Neural progenitor cell (in vitro differentiated cells): ENCODE measurements around the gene IQGAP2. TPM values are rescaled to one million over a fixed set of nuclear protein-coding genes. Genes with fewer than 3 reads are reported as not detected.

Source experiments
- DNase-seq: peaks from one replicate; pipeline ENCODE4 v3.0.0-alpha.2; 2016; ENCODE audit warnings: low spot score
- H2AFZ ChIP-seq: fragments of 200-600 bp; sonication (generic); replicated peaks from 2 replicates; pipeline ENCODE4 v1.6.1; 2016; ENCODE audit warnings: antibody characterized with exemption
- H3F3A ChIP-seq: fragments of 200-600 bp; sonication (generic); 2 replicates; pipeline ENCODE4 v1.6.1; 2016; ENCODE audit warnings: antibody characterized with exemption, low read depth
- H3K27ac ChIP-seq: fragments of 200-600 bp; sonication (generic); 2 replicates; pipeline ENCODE4 v1.5.1; 2016; ENCODE audit warnings: mild to moderate bottlenecking
- H3K27me3 ChIP-seq: fragments of 200-600 bp; sonication (generic); 2 replicates; pipeline ENCODE4 v1.6.1; 2016; ENCODE audit warnings: mild to moderate bottlenecking, moderate library complexity
- H3K36me3 ChIP-seq: fragments of 200-600 bp; sonication (generic); 2 replicates; pipeline ENCODE4 v1.5.1; 2016
- H3K4me1 ChIP-seq: fragments of 200-600 bp; sonication (generic); 2 replicates; pipeline ENCODE4 v1.6.1; 2016; ENCODE audit warnings: mixed run types
- H3K4me2 ChIP-seq: fragments of 200-600 bp; sonication (generic); 2 replicates; pipeline ENCODE4 v1.6.1; 2016
- H3K4me3 ChIP-seq: fragments of 200-600 bp; sonication (generic); 2 replicates; pipeline ENCODE4 v1.5.1; 2016
- H3K79me2 ChIP-seq: fragments of 200-600 bp; sonication (generic); 2 replicates; pipeline ENCODE4 v1.6.1; 2016; ENCODE audit warnings: low read depth
- H3K9ac ChIP-seq: fragments of 200-600 bp; sonication (generic); 2 replicates; pipeline ENCODE4 v1.6.1; 2016
- H3K9me3 ChIP-seq: fragments of 200-600 bp; sonication (generic); 2 replicates; pipeline ENCODE4 v1.5.1; 2016; ENCODE audit warnings: low read depth
- H4K20me1 ChIP-seq: fragments of 200-600 bp; sonication (generic); 2 replicates; pipeline ENCODE4 v1.6.1; 2016; ENCODE audit warnings: low read depth
- H3K27ac Mint-ChIP-seq: 3 replicates; pipeline ENCODE4 v1.8.0; 2021; ENCODE audit warnings: mixed read lengths
- H3K27me3 Mint-ChIP-seq: 2 replicates; pipeline ENCODE4 v1.8.0; 2022; ENCODE audit warnings: low read depth, mild to moderate bottlenecking, inconsistent platforms, moderate library complexity, mixed read lengths; ENCODE audit not compliant: insufficient read depth
- H3K36me3 Mint-ChIP-seq: 3 replicates; pipeline ENCODE4 v1.8.0; 2021; ENCODE audit warnings: mixed read lengths
- H3K4me1 Mint-ChIP-seq: 3 replicates; pipeline ENCODE4 v1.8.0; 2021; ENCODE audit warnings: mixed read lengths
- H3K4me3 Mint-ChIP-seq: 3 replicates; pipeline ENCODE4 v1.8.0; 2021; ENCODE audit warnings: mild to moderate bottlenecking, moderate library complexity, mixed read lengths
- H3K9me3 Mint-ChIP-seq: 3 replicates; pipeline ENCODE4 v1.8.0; 2020; ENCODE audit warnings: mixed read lengths
- EZH2 ChIP-seq: fragments of 200-600 bp; sonication (generic); IDR thresholded peaks from 2 replicates; pipeline ENCODE4 v1.6.1; 2017; ENCODE audit warnings: antibody characterized with exemption, mild to moderate bottlenecking, moderate library complexity
- EZH2phosphoT487 ChIP-seq: fragments of 200-600 bp; sonication (generic); IDR thresholded peaks from 2 replicates; pipeline ENCODE4 v1.6.1; 2017; ENCODE audit warnings: antibody characterized with exemption
- total RNA-seq: library from RNA; depleted of rRNA; stranded (reverse); fragments of >200 nt; gene quantifications from 2 replicates; pipeline ENCODE4 v1.2.3, GENCODE V29; 2015; ENCODE audit warnings: low replicate concordance
- TF ChIP-seq, protein P1 (sequence below): fragments of 200-600 bp; sonication (generic); IDR thresholded peaks from 2 replicates; pipeline ENCODE4 v1.5.1; 2017; ENCODE audit warnings: antibody characterized with exemption, mild to moderate bottlenecking

IQGAP2 gene
- total RNA-seq, 1 donor from 2014 or later: 37.7 TPM

DNA sequence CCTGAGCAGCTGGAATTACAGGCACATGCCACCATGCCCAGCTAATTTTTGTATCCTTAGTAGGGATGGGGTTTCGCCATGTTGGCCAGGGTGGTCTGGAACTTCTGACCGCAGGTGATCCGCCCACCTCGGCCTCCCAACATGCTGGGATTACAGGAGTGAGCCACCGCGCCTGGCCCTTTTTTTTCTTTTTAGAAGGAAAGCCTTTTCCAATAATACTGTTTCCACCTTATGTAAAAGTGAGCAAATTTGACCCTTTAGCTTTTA is 289.1 kb downstream of the IQGAP2 start:
- TF ChIP-seq, protein P1, sequence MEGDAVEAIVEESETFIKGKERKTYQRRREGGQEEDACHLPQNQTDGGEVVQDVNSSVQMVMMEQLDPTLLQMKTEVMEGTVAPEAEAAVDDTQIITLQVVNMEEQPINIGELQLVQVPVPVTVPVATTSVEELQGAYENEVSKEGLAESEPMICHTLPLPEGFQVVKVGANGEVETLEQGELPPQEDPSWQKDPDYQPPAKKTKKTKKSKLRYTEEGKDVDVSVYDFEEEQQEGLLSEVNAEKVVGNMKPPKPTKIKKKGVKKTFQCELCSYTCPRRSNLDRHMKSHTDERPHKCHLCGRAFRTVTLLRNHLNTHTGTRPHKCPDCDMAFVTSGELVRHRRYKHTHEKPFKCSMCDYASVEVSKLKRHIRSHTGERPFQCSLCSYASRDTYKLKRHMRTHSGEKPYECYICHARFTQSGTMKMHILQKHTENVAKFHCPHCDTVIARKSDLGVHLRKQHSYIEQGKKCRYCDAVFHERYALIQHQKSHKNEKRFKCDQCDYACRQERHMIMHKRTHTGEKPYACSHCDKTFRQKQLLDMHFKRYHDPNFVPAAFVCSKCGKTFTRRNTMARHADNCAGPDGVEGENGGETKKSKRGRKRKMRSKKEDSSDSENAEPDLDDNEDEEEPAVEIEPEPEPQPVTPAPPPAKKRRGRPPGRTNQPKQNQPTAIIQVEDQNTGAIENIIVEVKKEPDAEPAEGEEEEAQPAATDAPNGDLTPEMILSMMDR: no peak
- no peak for TF ChIP-seq EZH2phosphoT487
- H3F3A ChIP-seq: no peaks in the 10 kb centered on the region
- no peaks in the 10 kb centered on the region for H3K27me3 Mint-ChIP-seq
- no peak overlapping the region for H3K4me3 Mint-ChIP-seq
- H3K4me3 ChIP-seq: no peak overlapping the region
- H3K36me3 ChIP-seq: no peaks in the 10 kb centered on the region
- H3K4me1 ChIP-seq: no peaks in the 10 kb centered on the region
- H3K9ac ChIP-seq: no peak overlapping the region
- H3K27me3 ChIP-seq: no peaks in the 10 kb centered on the region
- H3K79me2 ChIP-seq: no peaks in the 10 kb centered on the region
- H3K36me3 Mint-ChIP-seq: peaks cover 15% of the 10 kb centered on the region
- no peaks in the 10 kb centered on the region for H4K20me1 ChIP-seq
- H3K4me2 ChIP-seq: no peak overlapping the region
- peaks cover 16% of the 10 kb centered on the region for H3K4me1 Mint-ChIP-seq
- H3K9me3 ChIP-seq: no peaks in the 10 kb centered on the region
- no peak for DNase-seq
- H3K9me3 Mint-ChIP-seq: peaks cover 2% of the 10 kb centered on the region
- no peak overlapping the region for H3K27ac Mint-ChIP-seq
- H3K27ac ChIP-seq: no peak overlapping the region
- H2AFZ ChIP-seq: no peak overlapping the region

DNA sequence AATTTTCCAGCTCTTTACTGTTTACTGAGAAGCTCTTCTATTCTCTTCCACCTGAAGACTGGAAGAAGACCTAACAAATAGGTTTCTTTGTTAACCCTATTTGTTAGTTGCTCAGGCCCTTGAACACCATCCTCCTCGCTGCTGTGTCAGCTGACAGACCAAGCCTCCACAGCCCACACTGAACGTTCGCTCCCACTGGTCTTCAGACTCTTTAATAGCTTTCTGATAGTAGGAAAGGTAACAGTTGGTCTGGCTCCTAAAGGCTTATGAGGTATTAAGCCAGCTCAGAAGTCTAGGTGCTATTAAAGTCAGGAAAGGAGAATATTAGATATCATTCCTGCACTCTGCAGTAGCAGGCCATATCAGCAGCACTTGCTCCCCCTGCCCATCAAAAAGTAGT is 289.6 kb downstream of the IQGAP2 start:
- Mint-ChIP-seq H3K27me3 (no peaks in the 10 kb centered on the region), H3K4me3 (no peak overlapping the region), H3K4me1 (peaks cover 16% of the 10 kb centered on the region), H3K9me3 (peaks cover 2% of the 10 kb centered on the region), H3K36me3 (peaks cover 14% of the 10 kb centered on the region), H3K27ac (no peak overlapping the region)
- Histone ChIP-seq H3K4me3 (no peak overlapping the region), H3K9me3 (no peaks in the 10 kb centered on the region), H4K20me1 (no peaks in the 10 kb centered on the region), H3F3A (no peaks in the 10 kb centered on the region), H3K27ac (no peak overlapping the region), H3K36me3 (no peaks in the 10 kb centered on the region), H2AFZ (no peak overlapping the region), H3K27me3 (no peaks in the 10 kb centered on the region), H3K4me2 (no peak overlapping the region), H3K4me1 (no peaks in the 10 kb centered on the region), H3K79me2 (no peaks in the 10 kb centered on the region), H3K9ac (no peak overlapping the region)
- no peak for TF ChIP-seq EZH2
- TF ChIP-seq EZH2phosphoT487: no peak
- DNase-seq: no peak

DNA sequence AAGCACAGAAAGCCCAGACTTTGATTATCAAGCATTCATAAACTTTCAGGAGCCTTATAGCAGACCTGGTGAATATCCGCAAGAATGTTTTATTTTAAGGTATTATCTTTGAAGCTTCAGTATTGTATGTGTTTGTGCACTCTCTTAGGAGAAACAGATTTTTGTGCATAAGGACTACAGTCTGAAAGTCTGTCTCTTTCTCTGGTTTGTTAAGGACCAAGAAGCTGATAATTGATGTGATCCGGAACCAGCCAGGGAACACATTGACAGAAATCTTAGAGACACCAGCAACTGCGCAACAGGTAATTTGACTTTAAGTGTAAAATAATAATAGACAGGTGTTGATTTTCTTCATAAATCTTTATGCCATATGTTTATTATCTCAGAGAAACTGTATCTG is 290.1 kb downstream of the IQGAP2 start:
- Histone ChIP-seq H3K9ac (no peak overlapping the region), H3K36me3 (no peaks in the 10 kb centered on the region), H3K4me1 (no peaks in the 10 kb centered on the region), H3F3A (no peaks in the 10 kb centered on the region), H3K79me2 (no peaks in the 10 kb centered on the region), H3K4me2 (no peak overlapping the region), H3K9me3 (no peaks in the 10 kb centered on the region), H2AFZ (no peak overlapping the region), H3K27me3 (no peaks in the 10 kb centered on the region), H3K27ac (no peak overlapping the region), H4K20me1 (no peaks in the 10 kb centered on the region), H3K4me3 (no peak overlapping the region)
- peaks cover 16% of the 10 kb centered on the region for H3K4me1 Mint-ChIP-seq
- no peaks in the 10 kb centered on the region for H3K9me3 Mint-ChIP-seq
- H3K27ac Mint-ChIP-seq: no peak overlapping the region
- H3K36me3 Mint-ChIP-seq: peaks cover 14% of the 10 kb centered on the region
- TF ChIP-seq EZH2 (no peak), EZH2phosphoT487 (no peak)
- TF ChIP-seq, protein P1: no peak
- DNase-seq: no peak
- H3K27me3 Mint-ChIP-seq: no peaks in the 10 kb centered on the region
- H3K4me3 Mint-ChIP-seq: no peak overlapping the region

DNA sequence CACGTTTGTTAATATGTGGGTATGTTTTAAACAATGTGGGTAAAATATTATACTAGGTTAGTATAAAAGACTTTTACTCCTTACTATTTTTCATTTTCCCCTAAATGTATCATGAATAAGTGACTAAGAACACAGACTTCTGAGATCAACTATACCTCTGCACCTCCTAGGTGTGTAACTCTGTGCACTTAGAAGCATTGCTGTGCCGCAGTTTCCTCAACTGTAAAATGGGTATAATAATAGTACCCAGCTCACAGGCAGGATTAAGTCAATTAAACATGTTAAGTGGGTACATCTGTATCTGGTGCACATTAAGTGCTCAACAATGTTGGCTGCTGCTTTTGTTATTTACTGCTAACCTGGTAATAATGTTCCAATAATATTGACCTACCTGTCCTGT is 291.2 kb downstream of the IQGAP2 start:
- H3F3A ChIP-seq: no peaks in the 10 kb centered on the region
- no peaks in the 10 kb centered on the region for H4K20me1 ChIP-seq
- no peak overlapping the region for H2AFZ ChIP-seq
- H3K79me2 ChIP-seq: no peaks in the 10 kb centered on the region
- DNase-seq: no peak
- H3K36me3 ChIP-seq: no peaks in the 10 kb centered on the region
- H3K9me3 ChIP-seq: no peaks in the 10 kb centered on the region
- Mint-ChIP-seq H3K4me3 (no peak overlapping the region), H3K36me3 (peaks cover 14% of the 10 kb centered on the region), H3K9me3 (no peaks in the 10 kb centered on the region), H3K4me1 (peaks cover 16% of the 10 kb centered on the region), H3K27me3 (no peaks in the 10 kb centered on the region), H3K27ac (no peak overlapping the region)
- no peak overlapping the region for H3K27ac ChIP-seq
- no peaks in the 10 kb centered on the region for H3K4me1 ChIP-seq
- no peak overlapping the region for H3K4me3 ChIP-seq
- TF ChIP-seq, protein P1: no peak
- TF ChIP-seq EZH2phosphoT487 (no peak), EZH2 (no peak)
- no peaks in the 10 kb centered on the region for H3K27me3 ChIP-seq
- no peak overlapping the region for H3K9ac ChIP-seq
- no peak overlapping the region for H3K4me2 ChIP-seq
